HG02981 (cell line): ENCODE data around the gene AP3D1.

ENCODE experiments used
- ATAC-seq: cut with Tn5 transposase; IDR thresholded peaks from one replicate; pipeline ENCODE4 v1.9.1; 2021; ENCODE audit warnings: mild to moderate bottlenecking, moderate library complexity; ENCODE audit not compliant: unreplicated experiment

AP3D1 gene

GRCh38 chr19:2070436-2070827, 80.9 kb downstream of the AP3D1 start:
- ATAC-seq: no peak

DNA sequence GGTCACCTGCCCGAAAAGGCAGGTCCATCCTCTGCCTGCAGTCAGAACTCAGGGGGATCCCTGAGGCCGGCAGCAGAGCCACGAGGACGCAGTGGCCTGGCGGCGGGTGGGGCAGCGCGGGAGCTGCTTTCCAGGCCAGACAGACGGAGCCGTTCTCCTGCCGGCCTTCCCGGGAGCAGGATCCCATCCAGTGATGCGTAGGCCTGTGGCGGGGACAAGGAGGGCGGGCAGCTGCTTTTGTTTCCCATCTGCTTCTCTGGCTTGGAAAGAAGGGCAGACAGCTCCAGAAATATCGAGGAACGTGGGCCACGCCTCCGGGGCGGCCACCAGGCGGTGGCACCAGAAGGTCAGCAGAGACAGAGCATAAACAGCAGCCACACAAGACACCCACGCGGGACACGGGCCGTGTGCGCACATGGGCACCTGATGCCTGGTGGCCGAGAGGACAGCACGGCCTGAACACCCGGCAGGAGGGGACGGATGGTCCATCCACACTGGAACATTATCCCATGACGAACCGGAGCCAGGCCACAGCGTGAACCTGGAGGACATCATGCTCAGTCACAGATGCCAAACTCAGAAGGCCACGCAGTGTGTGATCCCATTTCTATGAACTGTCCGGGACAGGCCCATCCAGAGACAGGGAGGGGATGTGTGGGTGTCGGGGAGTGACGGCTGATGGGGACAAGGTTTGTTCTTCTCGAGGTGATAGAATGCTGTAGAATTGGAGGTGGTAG, 86.4 kb downstream of the AP3D1 start:
- ATAC-seq: no peak

- ATAC-seq: no peak
Observed at GRCh38 chr19:2064395-2064787, 87.0 kb downstream of the AP3D1 start.

GRCh38 chr19:2063824-2064223, 87.5 kb downstream of the AP3D1 start:
- no peak for ATAC-seq

DNA sequence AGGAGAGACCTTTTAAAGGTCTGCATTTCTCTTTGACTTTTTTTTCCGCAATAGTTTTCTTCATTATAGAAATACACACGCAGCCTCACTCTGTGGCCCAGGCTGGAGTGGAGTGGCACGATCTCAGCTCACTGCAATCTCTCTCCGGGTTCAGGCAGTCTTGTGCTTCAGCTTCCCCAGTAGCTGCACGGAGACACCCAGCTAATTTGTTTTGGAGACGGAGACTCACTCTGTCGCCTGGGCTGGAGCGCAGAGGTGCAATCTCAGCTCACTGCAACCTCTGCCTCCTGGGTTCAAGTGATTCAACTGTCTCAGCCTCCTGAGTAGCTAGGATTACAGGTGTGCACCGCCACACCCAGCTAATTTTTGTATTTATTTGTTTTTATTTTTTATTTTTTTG, 88.6 kb downstream of the AP3D1 start:
- ATAC-seq: no peak

GRCh38 chr19:2062389-2062729, 89.0 kb downstream of the AP3D1 start:
- ATAC-seq: no peak

DNA sequence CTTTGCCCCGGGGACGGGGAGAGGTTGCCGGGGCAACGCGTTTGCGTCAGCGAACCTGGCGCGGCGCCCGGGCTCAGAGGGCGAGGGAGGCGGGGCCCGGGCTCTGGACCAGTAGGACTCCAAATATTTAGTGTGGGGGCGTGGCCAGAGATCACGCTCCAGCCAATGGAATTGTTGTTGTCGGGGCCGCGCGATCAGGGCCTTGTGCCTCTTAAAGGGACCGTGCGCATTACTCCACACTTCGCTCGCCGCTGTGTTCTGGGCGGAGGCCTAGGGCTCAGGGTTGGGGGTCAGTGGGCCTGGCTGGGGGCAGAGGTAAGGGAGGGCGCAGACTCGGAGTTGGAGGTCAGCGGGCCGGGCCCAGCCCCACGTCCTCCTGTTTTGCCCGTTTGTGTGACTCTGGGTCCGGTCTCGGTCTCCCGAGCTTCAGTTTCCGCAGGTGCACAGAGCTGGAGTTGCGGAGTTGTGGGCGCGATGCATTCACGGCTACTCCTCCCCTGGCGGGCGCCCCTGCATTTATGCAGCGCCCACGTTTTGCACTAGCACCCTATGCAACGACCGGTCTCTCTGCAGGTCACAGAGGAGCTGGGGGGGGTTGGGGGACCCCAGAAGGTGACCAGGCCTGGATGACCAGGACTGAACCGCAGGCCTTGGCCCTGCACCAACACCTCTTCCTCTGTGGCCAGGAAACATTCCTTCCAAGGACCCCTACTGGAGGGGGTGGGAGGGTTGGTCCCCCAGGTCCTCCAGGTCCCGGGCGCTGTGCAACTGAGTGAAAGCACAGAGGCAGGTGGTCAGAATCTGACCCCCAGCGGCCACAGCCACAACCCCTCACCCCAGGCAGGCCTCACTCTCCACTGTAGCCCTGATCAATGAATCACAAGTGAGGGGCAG, 89.6 kb downstream of the AP3D1 start:
- peak; percentile 73 for ATAC-seq

DNA sequence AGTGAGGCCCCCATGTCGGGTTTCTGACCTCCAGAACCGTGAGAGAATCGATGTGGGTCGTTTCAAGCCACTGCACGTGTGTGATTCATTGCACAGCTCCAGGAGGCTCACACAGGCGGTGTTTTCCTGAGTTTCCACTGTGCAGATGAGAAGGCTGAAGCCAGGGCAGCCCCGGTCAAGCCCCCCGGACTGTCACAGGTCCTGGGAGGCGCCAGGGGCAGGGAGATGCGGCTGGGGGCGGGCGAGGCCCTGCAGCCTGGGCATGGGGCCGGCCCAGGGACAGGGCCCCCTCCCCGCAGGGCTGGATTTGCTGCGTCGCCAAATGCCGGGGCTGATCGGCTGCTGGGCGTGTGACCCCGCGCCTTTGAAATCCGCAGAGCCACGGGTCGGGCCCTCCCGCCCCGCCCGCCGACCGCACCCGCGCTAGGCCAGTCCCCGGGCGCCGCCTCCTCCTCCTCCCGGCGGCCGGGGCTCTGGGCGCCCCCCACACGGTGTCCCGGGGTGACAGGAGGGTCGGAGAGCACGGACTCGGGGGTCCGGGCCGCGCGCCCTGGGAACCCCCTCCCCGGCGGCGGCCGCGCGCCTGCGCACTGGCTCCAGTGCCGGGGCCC, 90.4 kb downstream of the AP3D1 start:
- peak; percentile 26 for ATAC-seq

DNA sequence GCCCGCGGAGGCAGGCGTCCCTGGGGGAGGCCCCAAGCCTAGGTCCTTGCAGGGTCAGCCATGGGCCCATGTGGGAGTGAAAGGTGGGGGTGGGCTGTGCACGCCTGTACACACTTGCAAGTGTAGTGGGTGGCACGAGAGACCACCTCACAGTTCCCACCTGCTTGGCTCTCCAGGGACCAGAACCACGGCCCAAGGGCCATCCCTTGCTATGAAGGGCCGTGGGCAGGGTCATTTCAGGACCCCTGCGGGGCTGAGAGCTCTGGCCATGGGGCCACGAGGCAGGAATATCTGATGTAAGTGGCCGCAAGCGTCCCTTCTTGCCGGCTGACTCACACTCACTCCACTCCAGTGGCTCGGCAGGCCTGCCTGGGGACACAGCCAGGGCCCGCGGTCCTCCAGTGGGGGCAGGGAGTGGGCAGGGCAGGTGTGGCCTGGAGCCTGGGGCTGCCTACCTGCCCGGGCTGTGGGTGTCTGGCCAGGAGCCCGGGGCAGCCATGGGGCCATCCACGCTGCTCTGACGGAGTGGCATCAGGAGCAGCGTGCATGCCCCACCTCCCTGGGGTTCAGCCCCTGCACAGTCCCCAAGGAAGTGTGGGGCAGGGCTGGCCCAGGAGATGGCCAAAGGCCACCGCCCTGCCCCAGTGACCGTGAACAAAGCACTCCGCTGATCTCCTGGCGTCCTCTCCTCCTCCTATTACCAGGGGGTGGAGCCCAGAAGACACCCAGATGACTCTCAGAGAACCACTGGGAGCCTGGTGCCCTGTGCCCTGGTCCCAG, 91.8 kb downstream of the AP3D1 start:
- no peak for ATAC-seq

DNA sequence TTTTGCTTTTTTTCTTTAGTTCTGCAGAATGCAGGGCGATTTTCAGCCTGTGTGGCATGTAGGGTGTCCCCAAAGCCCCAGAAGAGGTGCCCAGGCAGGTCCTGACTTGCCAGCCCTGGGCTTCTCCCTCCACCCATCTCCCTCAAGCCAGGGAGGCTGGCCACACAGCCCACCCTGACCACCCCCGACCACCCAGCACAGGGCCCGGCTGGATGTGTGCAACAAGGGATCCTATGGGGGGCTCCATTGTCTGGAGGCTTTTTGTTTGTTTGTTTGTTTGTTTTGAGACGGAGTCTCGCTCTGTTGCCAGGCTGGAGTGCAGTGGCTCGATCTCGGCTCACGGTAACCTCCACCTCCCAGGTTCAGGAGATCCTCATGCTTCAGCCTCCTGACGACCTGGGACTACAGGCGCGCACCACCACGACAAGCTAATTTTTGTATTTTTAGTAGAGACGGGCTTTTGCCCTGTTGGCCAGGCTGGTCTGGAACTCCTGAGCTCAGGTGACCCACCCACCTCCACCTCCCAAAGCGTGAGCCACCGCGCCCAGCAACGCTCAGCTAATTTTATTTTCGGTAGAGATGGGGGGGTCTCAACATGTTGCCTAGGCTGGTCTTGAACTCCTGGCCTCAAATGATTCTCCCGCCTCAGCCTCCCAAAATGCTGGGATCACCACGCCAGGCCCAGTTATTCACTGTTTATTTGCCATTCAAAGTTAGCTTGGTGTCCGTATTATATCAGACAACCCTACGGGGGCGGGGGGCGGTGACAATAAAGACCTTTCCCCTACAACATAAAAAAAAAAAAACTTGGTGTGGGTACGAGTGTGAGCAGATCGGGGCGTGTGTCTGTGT, 92.6 kb downstream of the AP3D1 start:
- ATAC-seq: no peak

GRCh38 chr19:2057484-2058469, 93.6 kb downstream of the AP3D1 start:
- no peak for ATAC-seq

DNA sequence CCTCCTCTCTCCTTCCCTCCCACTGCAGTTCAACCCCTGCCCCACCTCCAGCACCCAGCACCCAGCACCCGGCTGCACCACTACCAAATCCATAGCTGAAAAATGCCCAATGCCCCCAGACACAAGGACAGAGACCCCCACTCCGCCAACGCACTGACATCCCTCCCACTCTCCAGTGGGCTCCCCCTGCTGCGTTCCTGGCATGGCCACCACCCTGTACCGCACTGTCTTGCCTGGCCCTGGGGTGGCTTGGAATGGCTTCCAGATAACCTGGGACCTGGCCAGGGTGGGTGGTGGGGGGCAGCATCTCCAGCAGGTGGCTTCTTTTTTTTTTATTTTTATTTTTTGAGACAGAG, 94.6 kb downstream of the AP3D1 start:
- ATAC-seq: no peak

- no peak for ATAC-seq
Observed at GRCh38 chr19:2055931-2056836, 95.2 kb downstream of the AP3D1 start.

- no peak for ATAC-seq
Observed at GRCh38 chr19:2054763-2055162, 96.6 kb downstream of the AP3D1 start.

GRCh38 chr19:2053601-2054389, 97.6 kb downstream of the AP3D1 start:
- ATAC-seq: no peak

DNA sequence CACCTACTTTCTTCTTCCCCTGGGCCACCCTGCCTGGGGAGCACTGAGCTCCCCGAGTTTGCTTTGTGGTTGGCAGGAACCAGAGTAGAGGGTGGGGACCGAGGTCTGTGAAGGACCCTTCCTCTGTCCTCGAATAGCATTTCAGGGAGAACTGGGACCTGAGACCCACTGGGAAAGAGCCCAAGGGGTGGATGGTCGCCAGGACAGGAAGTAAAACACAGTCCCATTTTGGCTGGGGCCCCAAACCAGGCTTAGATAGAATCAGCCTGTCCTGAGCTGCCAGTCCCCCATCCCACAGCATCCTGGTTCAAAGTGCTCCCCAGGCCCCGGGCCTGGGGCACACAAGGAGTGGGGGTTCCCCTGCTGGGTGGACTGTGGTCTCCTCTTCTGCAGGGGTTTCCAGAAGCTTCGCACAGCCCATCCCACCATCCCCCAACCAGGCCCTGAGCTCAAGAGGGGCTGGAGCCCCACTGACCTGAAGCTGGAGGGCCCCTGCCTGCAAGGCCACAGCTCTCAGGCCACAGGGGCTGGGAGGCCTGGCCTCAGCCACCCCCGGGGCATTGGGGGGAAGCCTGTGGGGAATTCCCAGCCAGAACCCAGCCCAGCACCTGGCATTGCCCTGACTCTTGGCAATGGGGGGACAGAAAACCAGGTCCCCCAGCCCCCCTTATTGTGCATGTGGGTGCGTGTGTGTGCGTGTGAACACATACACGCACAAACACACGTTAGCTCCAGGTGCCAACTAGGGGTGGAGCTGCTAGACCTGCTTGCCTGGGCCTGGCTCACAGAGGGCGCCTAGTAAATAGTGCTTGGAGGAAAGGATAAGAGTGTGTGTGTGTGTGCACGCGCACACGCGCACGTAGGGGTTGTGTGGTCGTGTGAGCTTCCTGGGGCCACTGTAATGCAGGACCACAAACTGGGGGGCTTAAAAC, 99.3 kb downstream of the AP3D1 start:
- ATAC-seq: no peak
